22Rv1 (cell line): Measurements from ENCODE around the gene PHF20.

Experiments used
- ZFX ChIP-seq: fragments of 450-650 bp; IDR thresholded peaks from 2 replicates; pipeline ENCODE4 v1.6.1; 2017; ENCODE audit warnings: antibody characterized with exemption, borderline replicate concordance
- TF ChIP-seq, protein P1 (sequence below): fragments of 450-650 bp; IDR thresholded peaks from 2 replicates; pipeline ENCODE4 v1.5.1; 2017; ENCODE audit warnings: mild to moderate bottlenecking

DNA sequence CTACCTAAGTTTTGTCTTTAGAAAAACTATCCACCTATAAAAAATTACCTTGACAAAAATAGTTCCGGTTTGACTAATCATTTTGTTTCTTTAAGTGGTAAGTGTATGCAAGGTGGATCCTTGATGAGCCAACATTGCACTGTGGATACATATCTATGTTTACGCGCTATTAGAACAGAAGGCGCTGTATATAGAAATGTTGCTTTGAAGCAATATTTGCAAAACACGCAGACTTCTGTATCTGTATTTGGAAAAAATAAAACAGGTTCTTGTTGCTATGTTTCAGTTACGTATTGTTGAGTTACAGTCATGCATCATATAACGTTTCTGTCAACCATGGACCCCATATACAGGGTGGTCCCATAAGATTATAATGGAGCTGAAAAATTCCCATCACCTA lies 178.3 kb downstream of the PHF20 start:
- TF ChIP-seq, protein P1, sequence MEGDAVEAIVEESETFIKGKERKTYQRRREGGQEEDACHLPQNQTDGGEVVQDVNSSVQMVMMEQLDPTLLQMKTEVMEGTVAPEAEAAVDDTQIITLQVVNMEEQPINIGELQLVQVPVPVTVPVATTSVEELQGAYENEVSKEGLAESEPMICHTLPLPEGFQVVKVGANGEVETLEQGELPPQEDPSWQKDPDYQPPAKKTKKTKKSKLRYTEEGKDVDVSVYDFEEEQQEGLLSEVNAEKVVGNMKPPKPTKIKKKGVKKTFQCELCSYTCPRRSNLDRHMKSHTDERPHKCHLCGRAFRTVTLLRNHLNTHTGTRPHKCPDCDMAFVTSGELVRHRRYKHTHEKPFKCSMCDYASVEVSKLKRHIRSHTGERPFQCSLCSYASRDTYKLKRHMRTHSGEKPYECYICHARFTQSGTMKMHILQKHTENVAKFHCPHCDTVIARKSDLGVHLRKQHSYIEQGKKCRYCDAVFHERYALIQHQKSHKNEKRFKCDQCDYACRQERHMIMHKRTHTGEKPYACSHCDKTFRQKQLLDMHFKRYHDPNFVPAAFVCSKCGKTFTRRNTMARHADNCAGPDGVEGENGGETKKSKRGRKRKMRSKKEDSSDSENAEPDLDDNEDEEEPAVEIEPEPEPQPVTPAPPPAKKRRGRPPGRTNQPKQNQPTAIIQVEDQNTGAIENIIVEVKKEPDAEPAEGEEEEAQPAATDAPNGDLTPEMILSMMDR, result no peak
- TF ChIP-seq ZFX, result no peak
